NT2/D1 (cell line): ENCODE data around the gene NKD1.

Source experiments
- SUZ12 ChIP-seq: IDR thresholded peaks from 2 replicates; pipeline ENCODE4 v1.6.1; 2011; ENCODE audit not compliant: insufficient read length, insufficient read depth; ENCODE audit errors: extremely low read depth
- YY1 ChIP-seq: IDR thresholded peaks from 2 replicates; pipeline ENCODE4 v1.6.1; 2011; ENCODE audit not compliant: insufficient read length, insufficient read depth

DNA sequence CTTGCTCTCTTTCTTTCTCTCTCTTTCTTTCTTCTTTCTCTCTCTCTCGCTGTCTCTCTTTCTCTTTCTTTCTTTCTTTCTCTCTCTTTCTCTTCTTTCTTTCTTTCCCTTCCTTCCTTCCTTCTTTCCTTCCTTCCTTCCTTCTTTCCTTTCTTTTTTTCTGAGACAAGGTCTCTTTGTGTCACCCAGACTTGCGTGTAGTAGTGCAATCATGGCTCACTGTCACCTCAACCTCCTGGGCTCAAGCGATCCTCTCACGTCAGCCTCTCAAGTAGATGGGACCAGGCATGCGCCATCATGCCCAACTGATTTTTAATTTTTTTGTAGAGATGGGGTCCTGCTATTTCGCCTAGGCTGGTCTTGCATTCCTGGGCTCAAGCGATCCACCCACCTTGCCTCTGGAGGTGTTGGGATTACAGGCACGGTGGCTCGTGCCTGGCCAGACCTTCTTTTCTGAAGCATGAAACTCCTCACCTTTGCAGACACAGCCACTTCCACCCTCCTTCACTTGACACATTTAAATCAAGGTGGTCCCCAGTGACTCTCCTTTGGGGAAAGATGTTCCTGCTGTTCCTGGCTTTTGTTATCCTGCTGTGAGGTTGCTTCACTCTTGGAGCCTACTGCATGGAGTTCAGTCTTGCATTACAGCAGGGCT, 26.8 kb upstream of the NKD1 start:
- TF ChIP-seq YY1 (no peak), SUZ12 (no peak)
